Nucleus accumbens (tissue), 56 donors: ENCODE data around the gene KCNS1.
"Not testable (repeated sequence)": the region's sequence is repeated elsewhere in the genome, so short reads cannot be mapped to it uniquely, and the experiment has no call there.

Experiments
- DNase-seq, 56 donors: peaks; one replicate each; lab custom pipeline; 2025; lab: John Stamatoyannopoulos, UW

The KCNS1 gene

GRCh38 chr20:45100563-45101245, at the start of gene KCNS1:
KCNS1 (minus strand) TSS chr20:45101127; CDS start chr20:45099236, 1,891 bp downstream.
- DNase-seq = no peak

GRCh38 chr20:45149062-45149461, 48.1 kb upstream of the KCNS1 start:
- DNase-seq = no peak

- DNase-seq = peak in 9 of 56 donors; percentile 2 to 49 (median 20)
These were observed 39.9 kb upstream of the KCNS1 start for GRCh38 chr20:45140836-45141235.

GRCh38 chr20:45139733-45140375, 38.9 kb upstream of the KCNS1 start:
- not testable (repeated sequence) for DNase-seq

- DNase-seq = peak in 6 of 56 donors; percentile 3 to 21 (median 5)
These were observed 37.8 kb upstream of the KCNS1 start for GRCh38 chr20:45138561-45139300.

GRCh38 chr20:45136911-45137310, 36.0 kb upstream of the KCNS1 start:
- no peak for DNase-seq

GRCh38 chr20:45128099-45128498, 27.2 kb upstream of the KCNS1 start:
- no peak for DNase-seq

GRCh38 chr20:45124365-45124764, 23.4 kb upstream of the KCNS1 start, which contains the start of gene WFDC12:
WFDC12 (minus strand) TSS chr20:45124465; CDS start chr20:45124447, 18 bp downstream.
- DNase-seq = no peak

- DNase-seq = no peak
These were observed 20.5 kb upstream of the KCNS1 start for GRCh38 chr20:45121388-45121787.

GRCh38 chr20:45119556-45120266, 18.8 kb upstream of the KCNS1 start:
- DNase-seq = no peak

- DNase-seq = no peak
These were observed 17.1 kb upstream of the KCNS1 start for GRCh38 chr20:45118028-45118427.

GRCh38 chr20:45117581-45117980, 16.7 kb upstream of the KCNS1 start:
- DNase-seq = no peak

GRCh38 chr20:45115829-45116228, 14.9 kb upstream of the KCNS1 start:
- DNase-seq = no peak

- no peak for DNase-seq
These were observed 14.5 kb upstream of the KCNS1 start for GRCh38 chr20:45115386-45115774.

- no peak for DNase-seq
These were observed 13.8 kb upstream of the KCNS1 start, which contains the start of gene WFDC5 for GRCh38 chr20:45114465-45115385. WFDC5 (minus strand) TSS chr20:45115174; CDS start chr20:45115083, 91 bp downstream.

GRCh38 chr20:45113865-45114264, 12.9 kb upstream of the KCNS1 start:
- DNase-seq = no peak

- DNase-seq = no peak
These were observed 11.8 kb upstream of the KCNS1 start for GRCh38 chr20:45112754-45113153.

- peak in 2 of 56 donors; percentile 4 to 7 for DNase-seq
These were observed 11.0 kb upstream of the KCNS1 start for GRCh38 chr20:45111799-45112471.

- no peak for DNase-seq
These were observed 10.4 kb upstream of the KCNS1 start for GRCh38 chr20:45111285-45111684.
